Gastroesophageal sphincter (tissue), 3 donors: Measurements from ENCODE around the gene RAPGEF1.

ENCODE experiments used
- CTCF ChIP-seq, 4 experiments: fragments of 200-600 bp in 2 of 4; fragments of 450-650 bp in 2 of 4; sonication (generic) in 1 of 4; IDR thresholded peaks; one replicate each; pipeline ENCODE4 v1.5.1; 2017 to 2019; ENCODE audit warnings: antibody characterized with exemption in 4 of 4, mild to moderate bottlenecking in 2 of 4, moderate library complexity in 2 of 4
- EP300 ChIP-seq: sonication (generic); formaldehyde crosslinking; IDR thresholded peaks from one replicate; pipeline ENCODE4 v1.6.1; 2017; ENCODE audit warnings: antibody characterized with exemption, mild to moderate bottlenecking
- POLR2A ChIP-seq, 2 donors: fragments of 450-650 bp; IDR thresholded peaks; one replicate each; pipeline ENCODE4 v1.6.1; 2017; ENCODE audit warnings: antibody characterized with exemption in 2 of 2, mild to moderate bottlenecking in 2 of 2, moderate library complexity in 1 of 2
- POLR2AphosphoS5 ChIP-seq: sonication (generic); formaldehyde crosslinking; IDR thresholded peaks from one replicate; pipeline ENCODE4 v1.6.1; 2017; ENCODE audit warnings: antibody characterized with exemption

- no peak for TF ChIP-seq CTCF (IDR thresholded peaks at IDR 0.05)
- TF ChIP-seq EP300, result no peak
- TF ChIP-seq POLR2A (IDR thresholded peaks at IDR 0.05), result no peak
- peak; percentile 94 for TF ChIP-seq POLR2AphosphoS5
These were observed 129.6 kb downstream of the RAPGEF1 start for GRCh38 chr9:131610231-131610761.
